GM23338 (cell line): ENCODE data around the gene PACS2. TPM values are rescaled to one million over a fixed set of nuclear protein-coding genes. Genes with fewer than 3 reads are reported as not detected.

Experiments
- ATAC-seq: fragments of 200-7000 bp; cut with Tn5 transposase; 3 replicates; pipeline ENCODE4 v1.9.1; 2020
- DNase-seq: peaks from one replicate; pipeline ENCODE4 v3.0.0-alpha.2; 2015; ENCODE audit warnings: low spot score
- H2AFZ ChIP-seq: fragments of 200-600 bp; sonication (generic); 2 replicates; pipeline ENCODE4 v1.8.0; 2016; ENCODE audit warnings: antibody characterized with exemption, mild to moderate bottlenecking, moderate library complexity
- H3F3A ChIP-seq: fragments of 200-600 bp; sonication (generic); replicated peaks from 2 replicates; pipeline ENCODE4 v1.8.0; 2017; ENCODE audit warnings: antibody characterized with exemption, mixed run types, low read depth
- H3K27ac ChIP-seq: fragments of 200-600 bp; sonication (generic); 2 replicates; pipeline ENCODE4 v1.6.1; 2016; ENCODE audit warnings: low read depth
- H3K27me3 ChIP-seq: fragments of 200-600 bp; sonication (generic); 2 replicates; pipeline ENCODE4 v1.8.0; 2016; ENCODE audit warnings: mild to moderate bottlenecking, mixed run types, moderate library complexity; ENCODE audit not compliant: insufficient read depth
- H3K36me3 ChIP-seq: fragments of 200-600 bp; sonication (generic); 2 replicates; pipeline ENCODE4 v1.8.0; 2016; ENCODE audit warnings: mild to moderate bottlenecking; ENCODE audit not compliant: insufficient read depth
- H3K4me1 ChIP-seq: fragments of 200-600 bp; sonication (generic); 2 replicates; pipeline ENCODE4 v1.8.0; 2016; ENCODE audit warnings: mild to moderate bottlenecking, moderate library complexity; ENCODE audit not compliant: insufficient read depth
- H3K4me2 ChIP-seq: fragments of 200-600 bp; sonication (generic); 2 replicates; pipeline ENCODE4 v1.7.1; 2017; ENCODE audit warnings: mixed run types
- H3K4me3 ChIP-seq: fragments of 200-600 bp; sonication (generic); 2 replicates; pipeline ENCODE4 v1.6.1; 2016; ENCODE audit warnings: mixed run types
- H3K79me2 ChIP-seq: fragments of 200-600 bp; sonication (generic); replicated peaks from 2 replicates; pipeline ENCODE4 v1.8.0; 2017; ENCODE audit warnings: mild to moderate bottlenecking; ENCODE audit not compliant: insufficient read depth
- H3K9me2 ChIP-seq: fragments of 200-600 bp; sonication (generic); 2 replicates; pipeline ENCODE4 v1.8.0; 2017; ENCODE audit not compliant: insufficient read depth
- H4K20me1 ChIP-seq: fragments of 200-600 bp; sonication (generic); replicated peaks from 2 replicates; pipeline ENCODE4 v1.8.0; 2017; ENCODE audit warnings: mild to moderate bottlenecking; ENCODE audit not compliant: insufficient read depth
- H3K27ac Mint-ChIP-seq: 2 replicates; pipeline ENCODE4 v1.8.0; 2020; ENCODE audit warnings: inconsistent platforms, mild to moderate bottlenecking, moderate library complexity, mixed read lengths
- H3K27me3 Mint-ChIP-seq: 3 replicates; pipeline ENCODE4 v1.8.0; 2022; ENCODE audit warnings: low read depth, mild to moderate bottlenecking, moderate library complexity, mixed read lengths, inconsistent platforms; ENCODE audit not compliant: insufficient read depth, poor library complexity
- H3K36me3 Mint-ChIP-seq: 3 replicates; pipeline ENCODE4 v1.8.0; 2021; ENCODE audit warnings: low read depth, mild to moderate bottlenecking, inconsistent platforms, moderate library complexity, mixed read lengths
- H3K4me1 Mint-ChIP-seq: 3 replicates; pipeline ENCODE4 v1.8.0; 2020; ENCODE audit warnings: mild to moderate bottlenecking, inconsistent platforms, mixed read lengths
- H3K4me3 Mint-ChIP-seq: 3 replicates; pipeline ENCODE4 v1.8.0; 2021; ENCODE audit warnings: moderate library complexity, mild to moderate bottlenecking, inconsistent platforms, mixed read lengths
- H3K9me3 Mint-ChIP-seq: 3 replicates; pipeline ENCODE4 v1.8.0; 2020; ENCODE audit warnings: moderate library complexity, mild to moderate bottlenecking, inconsistent platforms, mixed read lengths
- CREB1 ChIP-seq: fragments of 250-450 bp; sonication (Bioruptor Pico); IDR thresholded peaks from 2 replicates; pipeline ENCODE4 v1.5.0; 2020; ENCODE audit warnings: low read depth, mild to moderate bottlenecking, moderate library complexity
- ETS1 ChIP-seq: IDR thresholded peaks from 2 replicates; pipeline ENCODE4 v1.6.1; 2016; ENCODE audit warnings: antibody characterized with exemption
- EZH2 ChIP-seq: fragments of 200-600 bp; sonication (generic); IDR thresholded peaks from one replicate; pipeline ENCODE4 v1.8.0; 2017; ENCODE audit warnings: antibody characterized with exemption, mild to moderate bottlenecking, low read depth; ENCODE audit not compliant: unreplicated experiment
- EZH2phosphoT487 ChIP-seq: fragments of 200-600 bp; sonication (generic); IDR thresholded peaks from one replicate; pipeline ENCODE4 v1.8.1; 2018; ENCODE audit warnings: antibody characterized with exemption; ENCODE audit not compliant: unreplicated experiment
- JUNB ChIP-seq: IDR thresholded peaks from one replicate; pipeline ENCODE4 v1.6.1; 2016; ENCODE audit warnings: antibody characterized with exemption; ENCODE audit not compliant: unreplicated experiment
- NANOG ChIP-seq: IDR thresholded peaks from 2 replicates; pipeline ENCODE4 v1.6.1; 2016; ENCODE audit warnings: antibody characterized with exemption, borderline replicate concordance
- POLR2AphosphoS5 ChIP-seq: IDR thresholded peaks from 2 replicates; pipeline ENCODE4 v1.6.1; 2016; ENCODE audit warnings: antibody characterized with exemption, low read depth
- REST ChIP-seq: IDR thresholded peaks from one replicate; pipeline ENCODE4 v1.6.1; 2018; ENCODE audit warnings: antibody characterized with exemption; ENCODE audit not compliant: unreplicated experiment
- STAT1 ChIP-seq: IDR thresholded peaks from one replicate; pipeline ENCODE4 v1.6.1; 2016; ENCODE audit warnings: antibody characterized with exemption; ENCODE audit not compliant: unreplicated experiment
- ZNF114 ChIP-seq: fragments of 250-450 bp; sonication (Bioruptor Pico); IDR thresholded peaks from 2 replicates; pipeline ENCODE4 v1.5.0; 2020; ENCODE audit warnings: mild to moderate bottlenecking, moderate library complexity
- ZNF331 ChIP-seq: fragments of 250-450 bp; sonication (Bioruptor Pico); IDR thresholded peaks from 2 replicates; pipeline ENCODE4 v1.5.0; 2020; ENCODE audit warnings: low read depth, mild to moderate bottlenecking, moderate library complexity
- polyA plus RNA-seq: library from polyadenylated mRNA; unstranded; fragments of >200 nt; fragmentation: Nextera tagmentation; extraction: Ambion mirVana; gene quantifications from 2 replicates; pipeline ENCODE4 v1.2.1, GENCODE V29; 2016
- total RNA-seq: library from RNA; depleted of rRNA; stranded (reverse); fragments of >200 nt; shearing (Covaris generic); gene quantifications from 2 replicates; pipeline ENCODE4 v1.2.3, GENCODE V29; 2014
- TF ChIP-seq, protein P1 (sequence below), 2 experiments: fragments of 200-600 bp in 1 of 2; sonication (generic) in 1 of 2; conservative IDR thresholded peaks; 2 replicates each; pipeline versions ENCODE4 v1.5.1 to v1.6.1; 2016 to 2017; ENCODE audit warnings: antibody characterized with exemption in 2 of 2, low read depth in 2 of 2, mild to moderate bottlenecking in 2 of 2, moderate library complexity in 1 of 2

PACS2 gene
- total and polyA plus RNA-seq, 2 experiments from 2014 or later = 22.5 to 79.0 TPM

GRCh38 chr14:105374389-105374788, 59.8 kb downstream of the PACS2 start (continued):
- no peak for TF ChIP-seq REST
- TF ChIP-seq, protein P1, sequence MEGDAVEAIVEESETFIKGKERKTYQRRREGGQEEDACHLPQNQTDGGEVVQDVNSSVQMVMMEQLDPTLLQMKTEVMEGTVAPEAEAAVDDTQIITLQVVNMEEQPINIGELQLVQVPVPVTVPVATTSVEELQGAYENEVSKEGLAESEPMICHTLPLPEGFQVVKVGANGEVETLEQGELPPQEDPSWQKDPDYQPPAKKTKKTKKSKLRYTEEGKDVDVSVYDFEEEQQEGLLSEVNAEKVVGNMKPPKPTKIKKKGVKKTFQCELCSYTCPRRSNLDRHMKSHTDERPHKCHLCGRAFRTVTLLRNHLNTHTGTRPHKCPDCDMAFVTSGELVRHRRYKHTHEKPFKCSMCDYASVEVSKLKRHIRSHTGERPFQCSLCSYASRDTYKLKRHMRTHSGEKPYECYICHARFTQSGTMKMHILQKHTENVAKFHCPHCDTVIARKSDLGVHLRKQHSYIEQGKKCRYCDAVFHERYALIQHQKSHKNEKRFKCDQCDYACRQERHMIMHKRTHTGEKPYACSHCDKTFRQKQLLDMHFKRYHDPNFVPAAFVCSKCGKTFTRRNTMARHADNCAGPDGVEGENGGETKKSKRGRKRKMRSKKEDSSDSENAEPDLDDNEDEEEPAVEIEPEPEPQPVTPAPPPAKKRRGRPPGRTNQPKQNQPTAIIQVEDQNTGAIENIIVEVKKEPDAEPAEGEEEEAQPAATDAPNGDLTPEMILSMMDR (conservative IDR thresholded peaks at IDR 0.05; ENCODE audit: low read depth in 2 of 2) = no peak
- TF ChIP-seq POLR2AphosphoS5 = no peak
- no peak for TF ChIP-seq STAT1
- no peak for TF ChIP-seq ZNF331 (CRISPR knock-in tag)
- no peak for TF ChIP-seq CREB1 (CRISPR knock-in tag)
- TF ChIP-seq NANOG = no peak
- TF ChIP-seq ETS1 = no peak
- TF ChIP-seq ZNF114 (CRISPR knock-in tag) = no peak

GRCh38 chr14:105375635-105376057, 61.1 kb downstream of the PACS2 start:
- Mint-ChIP-seq H3K27ac (no peak overlapping the region), H3K9me3 (peaks cover 14% of the 10 kb centered on the region; the same call in 2 of the 3 replicates)
- no peak for DNase-seq
- TF ChIP-seq EZH2phosphoT487 (no peak), JUNB (no peak), NANOG (no peak), STAT1 (no peak), REST (no peak), ZNF114 (CRISPR knock-in tag) (no peak), CREB1 (CRISPR knock-in tag) (no peak), EZH2 (no peak), POLR2AphosphoS5 (no peak), ZNF331 (CRISPR knock-in tag) (no peak)
- TF ChIP-seq, protein P1 (conservative IDR thresholded peaks at IDR 0.05; ENCODE audit: low read depth in 2 of 2) = no peak

More at GRCh38 chr14:105375635-105376057, 61.1 kb downstream of the PACS2 start:
- H3K4me2 ChIP-seq = no peak overlapping the region
- Mint-ChIP-seq H3K36me3 (peaks cover 19% of the 10 kb centered on the region), H3K4me1 (peaks cover 8% of the 10 kb centered on the region), H3K4me3 (no peak overlapping the region), H3K27me3 (peaks cover 12% of the 10 kb centered on the region)
- 0 out of 2 replicates have a peak, but pooled peaks cover 4% of the 10 kb centered on the region for H3F3A ChIP-seq
- no peak overlapping the region for H3K4me3 ChIP-seq
- no peaks in the 10 kb centered on the region for H3K4me1 ChIP-seq
- no peaks in the 10 kb centered on the region for H3K27me3 ChIP-seq
- no peaks in the 10 kb centered on the region for H3K79me2 ChIP-seq
- no peak overlapping the region for H2AFZ ChIP-seq
- no peaks in the 10 kb centered on the region for H3K9me2 ChIP-seq
- no peak overlapping the region for H3K27ac ChIP-seq
- no peaks in the 10 kb centered on the region; the same call in 1 of the 2 replicates for H4K20me1 ChIP-seq
- no peaks in the 10 kb centered on the region for H3K36me3 ChIP-seq
- no peak for ATAC-seq
